Measurements from ENCODE around the gene PLA2G6. TPM values are rescaled to one million over a fixed set of nuclear protein-coding genes. Genes with fewer than 3 reads are reported as not detected.

PLA2G6 gene
- total RNA-seq, 1 experiment from 2014 or later, result 29.9 TPM

GRCh38 chr22:38132136-38132535, 49.5 kb downstream of the PLA2G6 start:
- POLR2A ChIA-PET, result no interaction called here
- peaks cover 16% of the 10 kb centered on the region for H3K36me3 Mint-ChIP-seq
- CTCF ChIA-PET, result interaction anchor here (1.0 to 2.0 kb wide), 2 partner anchors 17 to 35 kb away, joined by 4 to 6 read pairs; no protein-coding TSS in a partner anchor

DNA sequence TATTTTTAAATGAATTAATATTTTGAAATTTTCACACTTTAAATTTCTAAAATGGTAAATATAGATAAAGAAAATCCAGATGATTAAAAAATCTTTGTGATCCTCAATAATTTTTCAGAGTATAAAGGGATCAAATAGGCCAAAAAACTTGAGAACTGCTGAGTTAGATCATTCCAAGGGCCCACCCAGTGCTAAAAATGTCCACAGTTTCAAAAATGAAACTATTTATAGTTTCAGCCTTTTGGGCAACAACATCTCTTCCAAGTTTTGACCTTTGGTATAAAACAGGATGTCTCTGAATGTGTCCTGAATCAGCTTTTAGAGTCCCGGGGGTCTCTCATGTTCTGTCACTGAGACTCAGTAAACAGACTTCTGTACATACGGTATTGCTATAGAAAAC, 50.2 kb downstream of the PLA2G6 start:
- no peak overlapping the region for H3K4me3 Mint-ChIP-seq
- H3K36me3 Mint-ChIP-seq, result peaks cover 16% of the 10 kb centered on the region
- no peaks in the 10 kb centered on the region for H3K4me1 Mint-ChIP-seq
- no peak for ATAC-seq
- H3K27me3 Mint-ChIP-seq (ENCODE audit: low read depth), result no peaks in the 10 kb centered on the region
- TF ChIP-seq HMGA2 (CRISPR knock-in tag; IDR thresholded peaks at IDR 0.05) (peak; percentile 49; the same call in 1 of the 2 replicates), GTF2I (CRISPR knock-in tag; conservative IDR thresholded peaks at IDR 0.05) (no peak)
- no peak for DNase-seq (ENCODE audit: low spot score)
- no peaks in the 10 kb centered on the region for H3K9me3 Mint-ChIP-seq
- CTCF ChIA-PET, result no interaction called here
- no peak overlapping the region for H3K27ac Mint-ChIP-seq
- POLR2A ChIA-PET, result no interaction called here

More at GRCh38 chr22:38132136-38132535, 49.5 kb downstream of the PLA2G6 start:
- TF ChIP-seq NFE2L1 (CRISPR knock-in tag; IDR thresholded peaks at IDR 0.05), result no peak
- TF ChIP-seq, protein P1, sequence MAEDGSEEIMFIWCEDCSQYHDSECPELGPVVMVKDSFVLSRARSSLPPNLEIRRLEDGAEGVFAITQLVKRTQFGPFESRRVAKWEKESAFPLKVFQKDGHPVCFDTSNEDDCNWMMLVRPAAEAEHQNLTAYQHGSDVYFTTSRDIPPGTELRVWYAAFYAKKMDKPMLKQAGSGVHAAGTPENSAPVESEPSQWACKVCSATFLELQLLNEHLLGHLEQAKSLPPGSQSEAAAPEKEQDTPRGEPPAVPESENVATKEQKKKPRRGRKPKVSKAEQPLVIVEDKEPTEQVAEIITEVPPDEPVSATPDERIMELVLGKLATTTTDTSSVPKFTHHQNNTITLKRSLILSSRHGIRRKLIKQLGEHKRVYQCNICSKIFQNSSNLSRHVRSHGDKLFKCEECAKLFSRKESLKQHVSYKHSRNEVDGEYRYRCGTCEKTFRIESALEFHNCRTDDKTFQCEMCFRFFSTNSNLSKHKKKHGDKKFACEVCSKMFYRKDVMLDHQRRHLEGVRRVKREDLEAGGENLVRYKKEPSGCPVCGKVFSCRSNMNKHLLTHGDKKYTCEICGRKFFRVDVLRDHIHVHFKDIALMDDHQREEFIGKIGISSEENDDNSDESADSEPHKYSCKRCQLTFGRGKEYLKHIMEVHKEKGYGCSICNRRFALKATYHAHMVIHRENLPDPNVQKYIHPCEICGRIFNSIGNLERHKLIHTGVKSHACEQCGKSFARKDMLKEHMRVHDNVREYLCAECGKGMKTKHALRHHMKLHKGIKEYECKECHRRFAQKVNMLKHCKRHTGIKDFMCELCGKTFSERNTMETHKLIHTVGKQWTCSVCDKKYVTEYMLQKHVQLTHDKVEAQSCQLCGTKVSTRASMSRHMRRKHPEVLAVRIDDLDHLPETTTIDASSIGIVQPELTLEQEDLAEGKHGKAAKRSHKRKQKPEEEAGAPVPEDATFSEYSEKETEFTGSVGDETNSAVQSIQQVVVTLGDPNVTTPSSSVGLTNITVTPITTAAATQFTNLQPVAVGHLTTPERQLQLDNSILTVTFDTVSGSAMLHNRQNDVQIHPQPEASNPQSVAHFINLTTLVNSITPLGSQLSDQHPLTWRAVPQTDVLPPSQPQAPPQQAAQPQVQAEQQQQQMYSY (CRISPR knock-in tag; IDR thresholded peaks at IDR 0.05), result no peak
- TF ChIP-seq E2F1 (CRISPR knock-in tag; IDR thresholded peaks at IDR 0.05), result no peak
- TF ChIP-seq, protein P2, sequence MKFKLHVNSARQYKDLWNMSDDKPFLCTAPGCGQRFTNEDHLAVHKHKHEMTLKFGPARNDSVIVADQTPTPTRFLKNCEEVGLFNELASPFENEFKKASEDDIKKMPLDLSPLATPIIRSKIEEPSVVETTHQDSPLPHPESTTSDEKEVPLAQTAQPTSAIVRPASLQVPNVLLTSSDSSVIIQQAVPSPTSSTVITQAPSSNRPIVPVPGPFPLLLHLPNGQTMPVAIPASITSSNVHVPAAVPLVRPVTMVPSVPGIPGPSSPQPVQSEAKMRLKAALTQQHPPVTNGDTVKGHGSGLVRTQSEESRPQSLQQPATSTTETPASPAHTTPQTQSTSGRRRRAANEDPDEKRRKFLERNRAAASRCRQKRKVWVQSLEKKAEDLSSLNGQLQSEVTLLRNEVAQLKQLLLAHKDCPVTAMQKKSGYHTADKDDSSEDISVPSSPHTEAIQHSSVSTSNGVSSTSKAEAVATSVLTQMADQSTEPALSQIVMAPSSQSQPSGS (CRISPR knock-in tag; IDR thresholded peaks at IDR 0.05; ENCODE audit: borderline replicate concordance, low read depth), result no peak
- no peak for TF ChIP-seq MAX (CRISPR knock-in tag; IDR thresholded peaks at IDR 0.05)
- TF ChIP-seq, protein P3, sequence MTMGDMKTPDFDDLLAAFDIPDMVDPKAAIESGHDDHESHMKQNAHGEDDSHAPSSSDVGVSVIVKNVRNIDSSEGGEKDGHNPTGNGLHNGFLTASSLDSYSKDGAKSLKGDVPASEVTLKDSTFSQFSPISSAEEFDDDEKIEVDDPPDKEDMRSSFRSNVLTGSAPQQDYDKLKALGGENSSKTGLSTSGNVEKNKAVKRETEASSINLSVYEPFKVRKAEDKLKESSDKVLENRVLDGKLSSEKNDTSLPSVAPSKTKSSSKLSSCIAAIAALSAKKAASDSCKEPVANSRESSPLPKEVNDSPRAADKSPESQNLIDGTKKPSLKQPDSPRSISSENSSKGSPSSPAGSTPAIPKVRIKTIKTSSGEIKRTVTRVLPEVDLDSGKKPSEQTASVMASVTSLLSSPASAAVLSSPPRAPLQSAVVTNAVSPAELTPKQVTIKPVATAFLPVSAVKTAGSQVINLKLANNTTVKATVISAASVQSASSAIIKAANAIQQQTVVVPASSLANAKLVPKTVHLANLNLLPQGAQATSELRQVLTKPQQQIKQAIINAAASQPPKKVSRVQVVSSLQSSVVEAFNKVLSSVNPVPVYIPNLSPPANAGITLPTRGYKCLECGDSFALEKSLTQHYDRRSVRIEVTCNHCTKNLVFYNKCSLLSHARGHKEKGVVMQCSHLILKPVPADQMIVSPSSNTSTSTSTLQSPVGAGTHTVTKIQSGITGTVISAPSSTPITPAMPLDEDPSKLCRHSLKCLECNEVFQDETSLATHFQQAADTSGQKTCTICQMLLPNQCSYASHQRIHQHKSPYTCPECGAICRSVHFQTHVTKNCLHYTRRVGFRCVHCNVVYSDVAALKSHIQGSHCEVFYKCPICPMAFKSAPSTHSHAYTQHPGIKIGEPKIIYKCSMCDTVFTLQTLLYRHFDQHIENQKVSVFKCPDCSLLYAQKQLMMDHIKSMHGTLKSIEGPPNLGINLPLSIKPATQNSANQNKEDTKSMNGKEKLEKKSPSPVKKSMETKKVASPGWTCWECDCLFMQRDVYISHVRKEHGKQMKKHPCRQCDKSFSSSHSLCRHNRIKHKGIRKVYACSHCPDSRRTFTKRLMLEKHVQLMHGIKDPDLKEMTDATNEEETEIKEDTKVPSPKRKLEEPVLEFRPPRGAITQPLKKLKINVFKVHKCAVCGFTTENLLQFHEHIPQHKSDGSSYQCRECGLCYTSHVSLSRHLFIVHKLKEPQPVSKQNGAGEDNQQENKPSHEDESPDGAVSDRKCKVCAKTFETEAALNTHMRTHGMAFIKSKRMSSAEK (CRISPR knock-in tag; IDR thresholded peaks at IDR 0.05; ENCODE audit: borderline replicate concordance), result no peak
- TF ChIP-seq KAT7 (CRISPR knock-in tag; IDR thresholded peaks at IDR 0.05; ENCODE audit: borderline replicate concordance), result no peak
- DNase-seq (ENCODE audit: low spot score) (no peak), ATAC-seq (no peak)
- Mint-ChIP-seq H3K9me3 (no peaks in the 10 kb centered on the region), H3K27me3 (ENCODE audit: low read depth) (no peaks in the 10 kb centered on the region), H3K4me3 (no peak overlapping the region), H3K4me1 (no peaks in the 10 kb centered on the region), H3K27ac (no peak overlapping the region)

DNA sequence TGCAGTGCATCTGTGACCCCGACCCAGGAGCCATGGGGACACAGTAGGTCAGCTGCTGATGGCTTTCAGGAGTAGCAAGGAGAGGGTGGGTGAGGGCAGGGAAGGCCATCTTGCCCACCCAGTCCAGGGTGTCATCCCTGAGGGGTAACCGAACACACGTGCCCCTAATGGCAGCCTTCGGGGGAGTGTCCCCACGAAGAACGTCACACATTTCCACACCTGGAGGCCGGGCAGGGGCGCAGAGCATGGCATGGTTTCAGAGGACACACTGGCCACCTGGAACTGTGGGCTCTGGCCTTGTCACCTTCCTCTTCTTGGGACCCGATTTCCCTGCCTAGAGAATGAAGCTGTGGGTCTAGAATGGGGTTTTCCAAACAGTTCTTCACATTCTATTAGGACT, 51.8 kb downstream of the PLA2G6 start:
- ChIA-PET CTCF (interaction anchor here (1.8 to 3.2 kb wide), 2 partner anchors 15 to 78 kb away, joined by 4 to 10 read pairs; no protein-coding TSS in a partner anchor), POLR2A (no interaction called here)
- Mint-ChIP-seq H3K4me1 (no peaks in the 10 kb centered on the region), H3K36me3 (peaks cover 8% of the 10 kb centered on the region), H3K9me3 (no peaks in the 10 kb centered on the region), H3K27me3 (ENCODE audit: low read depth) (no peaks in the 10 kb centered on the region), H3K4me3 (no peak overlapping the region), H3K27ac (no peak overlapping the region)
- no peak for TF ChIP-seq KAT7 (CRISPR knock-in tag; IDR thresholded peaks at IDR 0.05; ENCODE audit: borderline replicate concordance)
- TF ChIP-seq NR1H2 (CRISPR knock-in tag; IDR thresholded peaks at IDR 0.05), result no peak
- DNase-seq (ENCODE audit: low spot score) (no peak), ATAC-seq (no peak)
